A673 (cell line): ENCODE data around the gene MICAL3. TPM values are rescaled to one million over a fixed set of nuclear protein-coding genes. Genes with fewer than 3 reads are reported as not detected.

Source experiments
- BruUV-seq: library from RNA; stranded (reverse); fragments of 400-500 nt; replicated peaks from 2 replicates; lab custom pipeline; 2021; lab: Mats Ljungman, UMichigan
- CTCF ChIA-PET: fragments of 300-600 bp; sonication (Branson Sonifier 250); formaldehyde crosslinking; loops from one replicate; lab custom pipeline; 2022; ENCODE audit warnings: antibody characterized with exemption; lab: Charles Lee
- POLR2A ChIA-PET: fragments of 300-600 bp; sonication (Branson Sonifier 250); formaldehyde crosslinking; loops from one replicate; lab custom pipeline; 2022; ENCODE audit warnings: antibody characterized with exemption; ENCODE audit not compliant: low non-redundant PET; lab: Charles Lee
- DNase-seq: peaks from one replicate; pipeline ENCODE4 v3.0.0-alpha.2; 2015; ENCODE audit warnings: low spot score
- H3K27ac ChIP-seq: fragments of 200-600 bp; sonication (generic); 2 replicates; pipeline ENCODE4 v1.5.1; 2016; ENCODE audit warnings: mixed run types, low read depth, mild to moderate bottlenecking, mixed read lengths, antibody characterized with exemption, low read length; ENCODE audit not compliant: poor library complexity, severe bottlenecking
- H3K27me3 ChIP-seq: fragments of 200-600 bp; sonication (generic); replicated peaks from 2 replicates; pipeline ENCODE4 v1.6.1; 2017; ENCODE audit warnings: mixed run types, low read depth, mild to moderate bottlenecking, mixed read lengths, antibody characterized with exemption, low read length; ENCODE audit not compliant: insufficient read depth, poor library complexity
- H3K36me3 ChIP-seq: fragments of 200-600 bp; sonication (generic); 2 replicates; pipeline ENCODE4 v1.6.1; 2016; ENCODE audit warnings: mixed run types, mild to moderate bottlenecking, mixed read lengths, antibody characterized with exemption, low read length; ENCODE audit not compliant: insufficient read depth, poor library complexity, severe bottlenecking
- H3K4me1 ChIP-seq: fragments of 200-600 bp; sonication (generic); 2 replicates; pipeline ENCODE4 v1.6.1; 2017; ENCODE audit warnings: mixed run types, mild to moderate bottlenecking, mixed read lengths, antibody characterized with exemption, low read length; ENCODE audit not compliant: insufficient read depth, poor library complexity, severe bottlenecking
- H3K4me3 ChIP-seq: fragments of 200-600 bp; sonication (generic); 2 replicates; pipeline ENCODE4 v1.5.1; 2016; ENCODE audit warnings: low read depth, mixed run types, mild to moderate bottlenecking, mixed read lengths, low read length; ENCODE audit not compliant: poor library complexity, severe bottlenecking
- H3K9me3 ChIP-seq: fragments of 200-600 bp; sonication (generic); 2 replicates; pipeline ENCODE4 v1.6.1; 2016; ENCODE audit warnings: mixed run types, low read depth, mild to moderate bottlenecking, mixed read lengths, antibody characterized with exemption, low read length; ENCODE audit not compliant: poor library complexity, severe bottlenecking
- EZH2 ChIP-seq: fragments of 200-600 bp; sonication (generic); IDR thresholded peaks from 2 replicates; pipeline ENCODE4 v1.6.1; 2017; ENCODE audit warnings: borderline replicate concordance, low read depth, mild to moderate bottlenecking, mixed read lengths, antibody characterized with exemption, low read length; ENCODE audit not compliant: poor library complexity, severe bottlenecking
- intact Hi-C: fragments of 100-400 bp; cut with micrococcal nuclease; formaldehyde crosslinking; loops from one replicate; pipeline ENCODE4 v1.10.0; 2022; ENCODE audit not compliant: unreplicated experiment
- total RNA-seq: library from RNA; stranded (reverse); gene quantifications from 2 replicates; pipeline ENCODE4 v1.2.3, GENCODE V29; 2021
- TF ChIP-seq, protein P1 (sequence below): fragments of 300-800, 200-600 bp; sonication (generic); conservative IDR thresholded peaks from 2 replicates; pipeline ENCODE4 v1.5.1; 2017; ENCODE audit warnings: low read depth, mild to moderate bottlenecking, antibody characterized with exemption, low read length, moderate library complexity, mixed read lengths

MICAL3 gene
- total RNA-seq, 1 experiment from 2014 or later = 63.6 TPM

DNA sequence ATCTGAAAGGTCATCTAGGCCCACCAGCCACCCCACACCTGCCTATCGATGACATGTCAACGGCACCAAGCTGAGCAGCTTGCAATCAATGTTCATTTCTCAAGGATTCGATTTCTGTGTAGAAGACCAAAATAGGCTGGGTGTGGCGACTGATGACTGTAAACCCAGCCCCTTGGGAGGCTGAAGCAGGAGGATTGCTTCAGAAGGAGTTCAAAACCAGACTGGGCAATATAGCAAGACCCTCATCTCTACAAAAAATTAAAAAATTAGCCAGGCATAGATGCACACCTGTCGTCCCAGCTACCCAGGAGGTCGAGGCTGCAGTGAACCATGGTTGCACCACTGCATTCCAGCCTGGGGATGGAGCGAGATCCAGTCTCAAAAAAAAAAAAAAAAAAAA is 108.7 kb downstream of the MICAL3 start:
- no peak for TF ChIP-seq EZH2
- TF ChIP-seq, protein P1, sequence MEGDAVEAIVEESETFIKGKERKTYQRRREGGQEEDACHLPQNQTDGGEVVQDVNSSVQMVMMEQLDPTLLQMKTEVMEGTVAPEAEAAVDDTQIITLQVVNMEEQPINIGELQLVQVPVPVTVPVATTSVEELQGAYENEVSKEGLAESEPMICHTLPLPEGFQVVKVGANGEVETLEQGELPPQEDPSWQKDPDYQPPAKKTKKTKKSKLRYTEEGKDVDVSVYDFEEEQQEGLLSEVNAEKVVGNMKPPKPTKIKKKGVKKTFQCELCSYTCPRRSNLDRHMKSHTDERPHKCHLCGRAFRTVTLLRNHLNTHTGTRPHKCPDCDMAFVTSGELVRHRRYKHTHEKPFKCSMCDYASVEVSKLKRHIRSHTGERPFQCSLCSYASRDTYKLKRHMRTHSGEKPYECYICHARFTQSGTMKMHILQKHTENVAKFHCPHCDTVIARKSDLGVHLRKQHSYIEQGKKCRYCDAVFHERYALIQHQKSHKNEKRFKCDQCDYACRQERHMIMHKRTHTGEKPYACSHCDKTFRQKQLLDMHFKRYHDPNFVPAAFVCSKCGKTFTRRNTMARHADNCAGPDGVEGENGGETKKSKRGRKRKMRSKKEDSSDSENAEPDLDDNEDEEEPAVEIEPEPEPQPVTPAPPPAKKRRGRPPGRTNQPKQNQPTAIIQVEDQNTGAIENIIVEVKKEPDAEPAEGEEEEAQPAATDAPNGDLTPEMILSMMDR = no peak
- Histone ChIP-seq H3K27ac (no peak overlapping the region), H3K4me3 (no peak overlapping the region), H3K27me3 (no peaks in the 10 kb centered on the region), H3K36me3 (no peaks in the 10 kb centered on the region), H3K9me3 (no peaks in the 10 kb centered on the region), H3K4me1 (no peaks in the 10 kb centered on the region)
- ChIA-PET POLR2A (interaction anchor here (0.7 kb wide), 1 partner anchor 15 kb away, joined by 5 read pairs; no protein-coding TSS in a partner anchor), CTCF (no interaction called here)
- BruUV-seq = no TSS peak
- DNase-seq = no peak
- intact Hi-C loops = no loop called here

- Histone ChIP-seq H3K27ac (no peak overlapping the region), H3K36me3 (no peaks in the 10 kb centered on the region), H3K27me3 (no peaks in the 10 kb centered on the region), H3K9me3 (no peaks in the 10 kb centered on the region), H3K4me1 (no peaks in the 10 kb centered on the region), H3K4me3 (no peak overlapping the region)
- DNase-seq = no peak
- BruUV-seq = no TSS peak
- CTCF ChIA-PET = no interaction called here
- TF ChIP-seq, protein P1 = no peak
- no peak for TF ChIP-seq EZH2
- POLR2A ChIA-PET = interaction anchor here (0.7 kb wide), 1 partner anchor 16 kb away, joined by 5 read pairs; no protein-coding TSS in a partner anchor
- intact Hi-C loops = no loop called here
Observed at GRCh38 chr22:17915188-17915587, 109.2 kb downstream of the MICAL3 start.

- CTCF ChIA-PET = no interaction called here
- intact Hi-C loops = no loop called here
Observed at GRCh38 chr22:17914474-17914873, 109.9 kb downstream of the MICAL3 start.

More at GRCh38 chr22:17914474-17914873, 109.9 kb downstream of the MICAL3 start:
- Histone ChIP-seq H3K4me3 (no peak overlapping the region), H3K9me3 (no peaks in the 10 kb centered on the region), H3K27ac (no peak overlapping the region), H3K4me1 (no peaks in the 10 kb centered on the region), H3K36me3 (no peaks in the 10 kb centered on the region), H3K27me3 (no peaks in the 10 kb centered on the region)
- BruUV-seq = no TSS peak
- DNase-seq = no peak
- no peak for TF ChIP-seq EZH2
- TF ChIP-seq, protein P1 = no peak
- POLR2A ChIA-PET = no interaction called here
